Caco-2 (cell line): ENCODE measurements around the gene ACAD9. TPM values are rescaled to one million over a fixed set of nuclear protein-coding genes. Genes with fewer than 3 reads are reported as not detected.

Experiments
- BruUV-seq: library from RNA; stranded (reverse); fragments of 400-500 nt; replicated peaks from 2 replicates; lab custom pipeline; 2021; lab: Mats Ljungman, UMichigan
- CTCF ChIA-PET: fragments of 300-600 bp; sonication (Branson Sonifier 250); formaldehyde crosslinking; loops from one replicate; lab custom pipeline; 2022; ENCODE audit warnings: antibody characterized with exemption; lab: Charles Lee
- POLR2A ChIA-PET: fragments of 300-600 bp; sonication (Branson Sonifier 250); formaldehyde crosslinking; loops from one replicate; lab custom pipeline; 2022; ENCODE audit warnings: antibody characterized with exemption; lab: Charles Lee
- DNase-seq, 2 experiments: peaks; one replicate each; pipeline versions ENCODE4 v3.0.0 to v3.0.0-alpha.2; 2020 to 2022
- H3K27me3 ChIP-seq: replicated peaks from 2 replicates; pipeline ENCODE4 v1.6.0; 2011; ENCODE audit warnings: low read length; ENCODE audit not compliant: control insufficient read depth, insufficient read depth
- H3K36me3 ChIP-seq: 2 replicates; pipeline ENCODE4 v1.5.1; 2011; ENCODE audit warnings: low read length; ENCODE audit not compliant: control insufficient read depth, insufficient read depth
- H3K4me1 ChIP-seq: fragments of 250-450 bp; sonication (Bioruptor Pico); 2 replicates; pipeline ENCODE4 v1.5.1; 2020; ENCODE audit warnings: mild to moderate bottlenecking
- H3K4me3 ChIP-seq: 2 replicates; pipeline ENCODE4 v1.5.1; 2011; ENCODE audit warnings: low read depth, mild to moderate bottlenecking, control low read depth, low read length
- H3K9me3 ChIP-seq: fragments of 250-450 bp; sonication (Bioruptor Pico); 2 replicates; pipeline ENCODE4 v1.5.1; 2020; ENCODE audit warnings: mild to moderate bottlenecking, moderate library complexity
- H3K27ac Mint-ChIP-seq: one replicate; pipeline ENCODE4 v1.8.0; 2022; ENCODE audit warnings: mixed read lengths; ENCODE audit not compliant: unreplicated experiment
- H3K27me3 Mint-ChIP-seq: one replicate; pipeline ENCODE4 v1.8.0; 2022; ENCODE audit warnings: mixed read lengths; ENCODE audit not compliant: insufficient read depth, unreplicated experiment
- H3K36me3 Mint-ChIP-seq: one replicate; pipeline ENCODE4 v1.8.0; 2022; ENCODE audit warnings: mild to moderate bottlenecking, mixed read lengths; ENCODE audit not compliant: insufficient read depth, unreplicated experiment
- H3K4me1 Mint-ChIP-seq: one replicate; pipeline ENCODE4 v1.8.0; 2022; ENCODE audit warnings: low read depth, mixed read lengths; ENCODE audit not compliant: unreplicated experiment
- H3K4me3 Mint-ChIP-seq: one replicate; pipeline ENCODE4 v1.8.0; 2022; ENCODE audit warnings: mild to moderate bottlenecking, moderate library complexity, mixed read lengths; ENCODE audit not compliant: unreplicated experiment
- H3K9me3 Mint-ChIP-seq: one replicate; pipeline ENCODE4 v1.8.0; 2022; ENCODE audit warnings: mixed read lengths; ENCODE audit not compliant: unreplicated experiment
- CTCF ChIP-seq, 2 experiments: fragments of 200-600 bp in 1 of 2; IDR thresholded peaks; 1 replicate in 1 of 2; 2 replicates in 1 of 2; pipeline versions ENCODE4 v1.5.1 to v1.8.0; 2011 to 2022; ENCODE audit warnings: antibody characterized with exemption in 1 of 2, control low read depth in 1 of 2, inconsistent platforms in 1 of 2, low read depth in 1 of 2, low read length in 1 of 2, mild to moderate bottlenecking in 1 of 2, moderate library complexity in 1 of 2; ENCODE audit not compliant: insufficient read depth in 1 of 2, severe bottlenecking in 1 of 2, unreplicated experiment in 1 of 2
- intact Hi-C: fragments of 100-400 bp; cut with micrococcal nuclease; formaldehyde crosslinking; loops from one replicate; pipeline ENCODE4 v1.10.0; 2022; ENCODE audit not compliant: unreplicated experiment
- total RNA-seq: library from RNA; stranded (reverse); gene quantifications from 2 replicates; pipeline ENCODE4 v1.2.3, GENCODE V29; 2022

Gene ACAD9
- total RNA-seq, 1 experiment from 2014 or later = 60.0 TPM

GRCh38 chr3:128870347-128870746 lies 9.1 kb upstream of the ACAD9 start:
- H3K27me3 ChIP-seq = no peaks in the 10 kb centered on the region
- no peaks in the 10 kb centered on the region for H3K4me1 ChIP-seq
- no peak overlapping the region for H3K4me3 ChIP-seq
- intact Hi-C loops = no loop called here
- Mint-ChIP-seq H3K4me3 (no peak overlapping the region), H3K27ac (no peak overlapping the region), H3K4me1 (no peaks in the 10 kb centered on the region), H3K27me3 (no peaks in the 10 kb centered on the region), H3K9me3 (no peaks in the 10 kb centered on the region), H3K36me3 (no peaks in the 10 kb centered on the region)
- ChIA-PET CTCF (no interaction called here), POLR2A (no interaction called here)
- TF ChIP-seq CTCF (IDR thresholded peaks at IDR 0.05; ENCODE audit: insufficient read depth in 1 of 2, low read depth in 1 of 2, low read length in 1 of 2, severe bottlenecking in 1 of 2, unreplicated experiment in 1 of 2) = no peak
- H3K9me3 ChIP-seq = no peaks in the 10 kb centered on the region
- DNase-seq = no peak
- BruUV-seq = no TSS peak
- H3K36me3 ChIP-seq = no peaks in the 10 kb centered on the region

GRCh38 chr3:128872282-128872681 lies 7.1 kb upstream of the ACAD9 start:
- DNase-seq = no peak
- no TSS peak for BruUV-seq
- H3K36me3 Mint-ChIP-seq = no peaks in the 10 kb centered on the region
- POLR2A ChIA-PET = no interaction called here
- no peaks in the 10 kb centered on the region for H3K9me3 Mint-ChIP-seq
- intact Hi-C loops = no loop called here
- Histone ChIP-seq H3K4me3 (no peak overlapping the region), H3K27me3 (no peaks in the 10 kb centered on the region), H3K4me1 (no peaks in the 10 kb centered on the region), H3K9me3 (no peaks in the 10 kb centered on the region), H3K36me3 (no peaks in the 10 kb centered on the region)
- no peaks in the 10 kb centered on the region for H3K27me3 Mint-ChIP-seq
- no peak overlapping the region for H3K27ac Mint-ChIP-seq
- TF ChIP-seq CTCF (IDR thresholded peaks at IDR 0.05; ENCODE audit: insufficient read depth in 1 of 2, low read depth in 1 of 2, low read length in 1 of 2, severe bottlenecking in 1 of 2, unreplicated experiment in 1 of 2) = no peak
- H3K4me1 Mint-ChIP-seq = no peaks in the 10 kb centered on the region
- no peak overlapping the region for H3K4me3 Mint-ChIP-seq
- CTCF ChIA-PET = no interaction called here

GRCh38 chr3:128872744-128873143 lies 6.7 kb upstream of the ACAD9 start:
- BruUV-seq = no TSS peak
- Mint-ChIP-seq H3K4me3 (no peak overlapping the region), H3K27me3 (no peaks in the 10 kb centered on the region), H3K27ac (no peak overlapping the region), H3K9me3 (no peaks in the 10 kb centered on the region), H3K36me3 (no peaks in the 10 kb centered on the region), H3K4me1 (peaks cover 4% of the 10 kb centered on the region)
- Histone ChIP-seq H3K36me3 (no peaks in the 10 kb centered on the region), H3K4me1 (no peaks in the 10 kb centered on the region), H3K27me3 (no peaks in the 10 kb centered on the region), H3K9me3 (no peaks in the 10 kb centered on the region), H3K4me3 (no peak overlapping the region)
- no peak for TF ChIP-seq CTCF (IDR thresholded peaks at IDR 0.05; ENCODE audit: insufficient read depth in 1 of 2, low read depth in 1 of 2, low read length in 1 of 2, severe bottlenecking in 1 of 2, unreplicated experiment in 1 of 2)
- ChIA-PET POLR2A (no interaction called here), CTCF (no interaction called here)
- no peak for DNase-seq
- intact Hi-C loops = no loop called here
